TTC549 (cell line): Measurements from ENCODE around the gene BIRC6.

Source experiments
- FAIRE-seq: peaks from 2 replicates; lab custom pipeline; 2012; peaks lifted over from hg19 to GRCh38; lab: Jason Lieb, UNC

The BIRC6 gene

DNA sequence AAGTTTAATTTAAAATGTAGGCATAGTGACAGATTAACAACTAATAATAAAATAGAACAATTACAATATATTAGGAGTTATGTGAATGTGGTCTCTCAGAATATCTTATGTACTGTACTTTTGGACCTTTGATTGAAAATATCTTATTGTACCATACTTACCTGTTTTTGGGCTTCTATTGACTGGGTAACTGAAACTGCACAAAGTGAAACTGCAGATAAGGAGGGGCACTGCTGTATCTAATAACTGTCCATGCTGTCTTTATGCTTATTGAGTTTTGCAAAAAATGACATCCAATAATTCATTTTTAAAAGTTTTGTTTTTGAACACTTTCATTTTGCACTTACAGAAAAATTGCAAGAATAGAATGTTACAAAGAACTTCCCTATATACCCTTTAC, 19.9 kb downstream of the BIRC6 start:
- no peak for FAIRE-seq

DNA sequence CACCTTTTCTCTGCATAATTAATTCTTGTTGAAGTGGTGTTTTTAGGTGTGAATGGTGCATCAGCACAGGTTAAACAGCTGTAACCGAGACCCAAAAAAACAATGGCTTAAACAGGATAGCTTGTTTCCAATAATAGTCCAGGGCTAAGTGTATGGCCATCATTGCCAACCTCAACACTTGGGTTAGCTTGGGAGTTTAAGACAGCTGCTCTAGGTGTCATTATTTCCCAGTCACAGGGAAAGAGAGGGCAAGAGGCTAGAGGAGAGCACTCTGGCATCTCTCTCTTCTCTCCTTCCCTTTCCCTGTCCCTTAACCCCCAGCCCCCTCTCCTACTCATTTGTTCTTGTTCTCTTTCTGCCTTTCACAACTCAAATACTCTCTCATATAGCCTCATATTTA, 21.1 kb downstream of the BIRC6 start:
- FAIRE-seq: no peak

DNA sequence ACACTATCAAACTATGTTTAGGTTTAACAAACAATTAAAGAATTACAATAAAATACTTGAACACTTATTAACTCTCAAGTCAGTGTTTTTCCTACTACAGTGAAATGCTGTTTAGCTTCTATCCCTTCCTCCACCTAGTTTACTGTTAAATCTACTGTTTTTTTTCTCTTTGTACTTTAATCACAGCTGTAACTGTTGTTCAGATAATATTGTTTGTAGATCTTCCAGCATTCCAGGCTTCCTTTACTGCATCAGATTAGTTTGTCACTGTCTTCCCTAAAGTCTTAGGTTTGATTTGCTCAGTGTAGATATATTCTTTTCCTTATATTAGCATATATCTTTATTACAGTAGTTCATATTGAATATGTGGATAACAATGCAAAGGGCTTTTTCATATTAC, 22.5 kb downstream of the BIRC6 start:
- no peak for FAIRE-seq

DNA sequence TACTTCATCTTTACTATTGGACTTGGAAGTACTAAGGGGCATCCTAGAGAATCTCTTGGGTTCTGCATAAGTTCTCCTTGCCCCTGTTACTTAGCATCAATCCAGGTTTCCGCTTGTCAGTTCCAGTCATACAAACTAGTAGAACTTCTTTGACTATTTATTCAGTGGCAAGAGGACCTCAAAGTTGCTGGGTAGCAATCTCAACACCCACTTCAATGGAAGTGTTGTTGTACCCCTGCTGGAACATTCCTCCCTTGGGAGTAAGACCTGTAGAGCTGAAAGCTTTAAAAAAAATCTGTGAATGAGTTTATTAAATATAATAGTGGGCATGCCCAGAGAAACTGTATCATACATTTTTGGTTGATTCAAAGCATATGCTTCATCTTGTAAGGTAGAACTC, 27.0 kb downstream of the BIRC6 start:
- FAIRE-seq: no peak

DNA sequence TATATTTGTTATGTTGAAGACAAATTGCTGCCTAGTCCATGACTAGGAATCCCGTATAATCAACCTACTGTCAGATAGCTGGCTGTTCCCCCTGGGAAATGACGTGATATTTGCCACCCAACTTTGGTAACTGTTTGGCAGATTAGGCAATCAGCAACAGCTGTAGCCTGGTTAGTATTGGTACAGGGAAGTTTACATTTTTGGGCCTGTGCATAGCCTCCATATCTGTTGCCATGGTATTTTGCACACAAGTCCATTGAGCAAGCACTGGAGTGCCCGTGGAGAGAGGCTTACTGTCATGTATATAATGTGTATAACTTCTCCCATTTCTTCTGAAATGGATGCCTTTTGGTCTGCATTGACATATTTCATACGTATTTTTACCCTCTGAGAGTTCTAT, 27.7 kb downstream of the BIRC6 start:
- FAIRE-seq: no peak

DNA sequence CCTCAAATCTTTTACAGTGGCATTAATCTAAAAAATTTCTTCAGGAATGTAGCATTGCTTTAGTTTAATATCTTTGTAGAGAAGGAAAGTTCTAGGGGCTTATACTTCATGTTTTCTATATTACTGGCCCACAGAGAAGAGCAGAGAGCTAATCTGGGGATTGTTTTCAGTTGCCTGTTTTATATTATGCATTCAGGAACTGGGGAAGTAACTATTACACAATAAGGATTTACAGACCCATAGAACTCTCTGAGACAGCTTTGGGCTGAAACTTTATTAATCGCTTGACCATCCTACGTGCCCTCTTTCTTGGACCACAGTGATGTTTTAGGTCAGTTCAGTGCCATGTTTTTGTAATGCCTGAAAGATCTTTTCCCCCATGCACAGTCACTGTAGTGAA, 29.9 kb downstream of the BIRC6 start:
- FAIRE-seq: no peak

DNA sequence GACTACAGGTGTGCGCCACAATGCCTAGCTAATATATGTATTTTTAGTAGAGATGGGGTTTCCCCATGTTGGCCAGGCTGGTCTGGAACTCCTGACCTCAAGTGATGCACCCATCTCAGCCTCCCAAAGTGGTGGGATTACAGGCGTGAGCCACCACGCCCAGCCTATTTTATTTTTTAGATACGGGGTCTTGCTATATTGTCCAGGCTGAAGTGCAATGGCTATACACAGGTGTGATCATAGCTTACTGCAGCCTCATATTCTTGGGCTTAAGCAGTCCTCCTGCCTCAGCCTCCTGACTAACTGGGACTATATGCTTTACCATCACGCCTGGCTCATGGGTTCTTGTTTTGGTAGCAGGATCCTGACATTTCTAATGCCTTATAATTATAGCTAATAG, 42.4 kb downstream of the BIRC6 start:
- FAIRE-seq: no peak

DNA sequence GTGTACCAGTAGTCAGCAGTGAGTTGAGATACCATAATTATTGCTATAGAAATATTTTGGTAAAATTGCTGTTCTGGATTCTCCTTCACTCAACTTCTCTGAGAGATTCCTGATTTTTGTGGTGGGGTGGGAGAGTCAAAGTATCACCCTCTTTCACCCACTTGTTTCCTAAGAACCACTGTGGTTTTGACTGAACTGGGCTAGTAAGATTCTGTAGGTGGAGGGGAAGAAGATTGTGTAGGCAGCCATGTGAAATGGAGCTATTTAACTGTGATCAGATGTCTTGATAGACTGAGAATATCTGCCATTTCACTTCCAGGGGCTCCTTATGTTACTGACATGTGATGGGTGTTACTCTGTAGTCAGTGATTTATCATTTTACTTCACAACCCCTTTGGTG, 45.3 kb downstream of the BIRC6 start:
- no peak for FAIRE-seq

DNA sequence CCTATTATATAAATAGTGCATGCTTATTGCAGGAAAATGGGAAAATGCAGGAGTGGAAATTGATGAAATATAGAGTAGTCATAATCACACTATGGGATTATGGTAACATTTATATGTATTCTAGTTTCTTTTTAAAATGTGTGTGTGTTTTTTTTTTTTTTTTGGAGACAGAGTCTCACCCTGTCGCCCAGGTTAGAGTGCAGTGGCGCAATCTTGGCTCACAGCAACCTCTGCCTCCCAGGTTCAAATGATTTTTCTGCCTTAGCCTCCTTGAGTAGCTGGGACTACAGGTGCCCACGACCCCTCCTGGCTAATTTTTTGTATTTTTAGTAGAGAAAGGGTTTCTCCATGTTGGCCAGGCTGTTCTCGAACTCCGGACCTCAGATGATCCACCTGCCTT, 47.0 kb downstream of the BIRC6 start:
- FAIRE-seq: no peak

DNA sequence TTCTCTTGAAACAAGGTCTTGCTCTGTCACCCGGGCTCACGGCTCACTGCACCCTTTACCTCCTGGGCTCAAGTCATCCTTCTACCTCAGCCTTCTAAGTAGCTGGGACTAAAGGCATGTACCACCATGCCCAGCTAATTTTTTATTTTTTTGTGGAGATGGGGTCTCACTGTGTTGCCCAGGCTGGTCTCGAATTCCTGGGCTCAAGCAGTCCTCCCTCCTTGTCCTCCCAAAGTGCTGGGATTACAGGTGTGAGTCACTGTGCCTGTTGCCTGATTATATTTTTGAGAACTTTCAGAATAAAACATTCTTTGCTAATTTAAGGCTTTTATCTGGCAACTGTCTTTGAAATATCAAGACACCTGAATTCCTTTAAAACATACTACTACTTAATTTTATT, 47.9 kb downstream of the BIRC6 start:
- no peak for FAIRE-seq

DNA sequence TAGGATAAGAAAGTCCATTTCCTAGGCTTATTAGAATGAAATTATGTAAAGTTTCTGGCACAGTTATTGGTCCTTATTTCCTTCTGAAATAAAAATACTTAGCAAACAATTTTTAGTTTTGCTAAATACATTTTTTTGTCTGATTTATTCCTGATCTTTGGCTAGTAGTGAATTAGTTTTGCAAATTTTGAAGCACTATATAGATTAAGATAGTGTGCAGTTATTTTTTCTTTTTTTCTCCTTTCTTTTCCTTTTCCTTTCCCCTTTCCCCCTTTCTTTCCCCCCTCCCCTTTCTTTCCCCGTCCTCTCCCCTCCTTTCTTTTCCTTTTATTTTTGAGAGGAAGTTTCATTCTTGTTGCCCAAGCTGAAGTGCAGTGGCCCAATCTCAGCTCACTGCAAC, 59.7 kb downstream of the BIRC6 start:
- no peak for FAIRE-seq

DNA sequence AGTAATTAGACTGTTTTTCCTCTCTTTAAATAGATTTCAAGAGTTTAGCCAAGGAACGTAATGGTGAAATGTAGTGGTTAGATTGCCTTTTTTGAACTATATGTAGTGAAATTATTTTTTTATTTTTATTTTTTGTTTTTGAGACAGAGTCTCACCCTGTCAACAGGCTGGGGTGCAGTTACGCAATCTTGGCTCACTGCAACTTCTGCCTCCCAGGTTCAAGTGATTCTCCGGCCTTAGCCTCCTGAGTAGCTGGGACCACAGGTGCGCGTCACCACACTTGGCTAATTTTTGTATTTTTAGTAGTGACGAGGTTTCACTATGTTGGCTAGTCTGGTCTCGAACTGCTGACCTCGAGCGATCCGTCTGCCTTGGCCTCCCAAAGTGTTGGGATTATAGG, 60.8 kb downstream of the BIRC6 start:
- no peak for FAIRE-seq

DNA sequence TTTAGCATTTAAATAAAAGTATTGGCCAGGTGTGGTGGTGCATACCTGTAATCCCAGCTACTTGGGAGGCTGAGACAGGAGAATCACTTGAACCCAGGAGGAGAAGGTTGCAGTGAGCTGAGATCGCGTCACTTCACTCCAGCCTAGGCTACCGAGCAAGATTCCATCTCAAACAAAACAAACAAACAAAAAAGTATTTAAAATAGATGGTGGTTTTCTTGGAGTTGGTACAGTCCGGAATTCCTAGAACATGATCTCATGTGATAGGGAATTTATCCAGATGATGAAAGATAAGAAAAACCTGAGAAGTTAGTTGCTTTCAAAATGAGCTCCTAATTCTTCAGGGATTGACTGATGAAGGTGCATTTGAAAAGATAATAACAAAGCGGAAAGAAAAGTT, 62.0 kb downstream of the BIRC6 start:
- FAIRE-seq: no peak

DNA sequence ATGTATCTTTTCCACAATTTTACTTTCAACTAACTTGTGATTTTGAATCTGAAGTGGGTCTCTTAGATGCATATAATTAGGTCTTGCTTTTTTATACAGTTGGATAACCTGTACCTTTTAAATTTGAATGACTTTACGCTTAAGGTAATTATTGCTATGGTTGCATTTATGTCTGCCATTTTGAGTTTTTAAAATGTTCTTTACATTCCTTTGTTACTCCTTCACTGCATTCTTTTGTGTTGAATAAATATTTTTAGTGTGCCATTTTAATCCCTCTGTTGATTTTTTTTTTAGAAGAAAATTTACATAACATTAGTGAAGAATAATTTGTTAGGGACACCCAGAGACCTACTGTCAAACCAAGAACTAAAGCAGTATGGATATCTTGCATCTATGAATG, 65.3 kb downstream of the BIRC6 start:
- FAIRE-seq: no peak

DNA sequence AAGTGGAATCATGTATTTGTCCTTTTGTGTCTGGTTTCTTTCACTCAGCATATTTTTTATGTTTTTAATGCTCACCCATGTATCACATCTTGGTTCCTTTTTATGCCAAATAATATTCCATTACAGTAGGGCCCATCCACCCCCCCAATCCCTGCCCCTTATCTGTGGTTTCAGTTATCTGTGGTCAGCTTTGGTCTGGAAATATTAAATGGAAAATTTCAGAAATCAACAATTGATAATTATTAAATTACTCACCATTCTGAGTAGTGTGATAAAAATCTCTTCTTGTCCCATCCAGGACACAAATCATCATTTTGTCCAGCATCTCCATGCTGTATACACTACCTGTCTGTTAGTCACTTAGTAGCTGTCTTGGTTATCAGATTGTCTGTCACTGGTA, 66.7 kb downstream of the BIRC6 start:
- no peak for FAIRE-seq

DNA sequence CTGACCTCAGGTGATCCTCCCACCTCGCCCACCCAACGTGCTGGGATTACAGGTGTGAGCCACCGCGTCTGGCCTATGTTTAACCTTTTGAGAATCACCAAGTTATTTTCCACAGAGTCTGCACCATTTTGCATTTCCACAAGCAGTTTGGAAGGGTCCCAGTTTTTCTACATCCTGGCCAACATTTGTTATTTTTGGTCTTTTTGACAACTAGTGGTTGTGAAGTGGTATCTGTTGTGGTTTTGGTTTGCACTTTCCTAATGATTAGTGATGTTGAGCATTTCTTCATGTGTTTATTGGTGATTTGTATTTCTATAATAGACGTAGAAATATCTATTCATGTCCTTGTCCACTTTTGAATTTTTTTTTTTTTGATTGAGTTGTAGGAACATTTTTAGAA, 67.9 kb downstream of the BIRC6 start:
- no peak for FAIRE-seq

DNA sequence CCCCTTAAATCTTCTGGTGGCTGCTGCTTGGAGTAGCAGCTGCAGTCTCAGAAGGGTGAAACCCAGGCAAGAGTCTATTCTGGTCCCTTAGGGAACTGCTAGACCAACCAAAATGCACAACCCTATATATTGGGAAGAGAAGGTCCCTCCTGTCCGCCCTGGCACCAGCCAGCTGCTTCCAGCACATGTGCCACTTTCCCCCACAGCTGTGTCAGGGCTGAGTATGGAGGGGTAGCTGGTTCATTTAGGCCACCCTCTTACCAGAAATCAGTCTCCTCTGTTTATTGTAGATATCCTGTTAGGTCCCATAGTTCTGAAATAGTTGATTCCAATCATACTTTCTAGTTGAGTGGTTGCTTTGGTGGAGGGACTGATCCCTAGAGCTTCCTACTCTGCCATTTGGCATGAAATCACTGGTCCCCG, 68.9 kb downstream of the BIRC6 start:
- no peak for FAIRE-seq

DNA sequence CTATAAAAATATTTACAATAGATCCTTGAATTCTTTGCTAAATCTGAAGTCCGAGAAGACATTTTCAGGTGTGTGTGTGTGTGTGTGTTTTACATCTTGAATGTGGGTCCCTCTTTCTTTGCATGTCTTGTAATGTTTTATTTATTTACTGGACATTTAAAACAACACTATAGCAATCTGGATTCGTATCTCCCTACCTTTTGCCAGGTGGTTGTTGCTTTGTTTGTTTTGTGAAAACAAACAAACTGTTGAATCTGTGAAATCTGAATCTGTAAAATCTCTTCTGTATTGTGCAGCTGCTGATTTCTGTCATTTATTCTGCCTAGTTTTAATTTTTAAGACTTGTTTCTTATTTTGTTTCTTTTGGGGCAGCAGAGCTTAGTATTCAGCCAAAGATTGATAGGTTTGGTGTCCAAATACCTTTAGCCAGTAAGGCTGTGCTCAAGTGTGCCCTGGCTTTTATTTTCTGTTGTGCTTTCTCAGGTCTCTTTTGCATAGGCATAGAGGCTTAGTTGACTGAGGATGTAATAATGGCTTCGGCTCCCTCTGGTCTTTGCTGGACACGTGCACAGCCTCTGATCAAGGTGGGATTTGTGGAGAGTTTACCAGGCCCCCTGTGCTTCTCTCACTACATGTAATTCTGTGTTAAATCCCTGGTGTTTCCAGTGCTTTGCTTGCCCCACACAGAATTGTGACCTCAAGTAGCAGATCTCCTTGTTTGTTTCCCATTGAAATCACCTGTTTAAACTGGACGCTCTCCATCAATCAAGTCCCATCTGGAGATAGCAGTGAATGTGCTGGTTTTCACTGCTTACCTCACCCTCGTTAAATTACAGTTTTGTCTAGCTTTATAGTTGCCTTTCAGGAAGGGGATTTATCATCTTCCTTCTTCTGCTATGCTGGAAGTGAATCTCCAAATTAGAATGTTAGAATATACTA, 71.1 kb downstream of the BIRC6 start:
- FAIRE-seq: no peak

DNA sequence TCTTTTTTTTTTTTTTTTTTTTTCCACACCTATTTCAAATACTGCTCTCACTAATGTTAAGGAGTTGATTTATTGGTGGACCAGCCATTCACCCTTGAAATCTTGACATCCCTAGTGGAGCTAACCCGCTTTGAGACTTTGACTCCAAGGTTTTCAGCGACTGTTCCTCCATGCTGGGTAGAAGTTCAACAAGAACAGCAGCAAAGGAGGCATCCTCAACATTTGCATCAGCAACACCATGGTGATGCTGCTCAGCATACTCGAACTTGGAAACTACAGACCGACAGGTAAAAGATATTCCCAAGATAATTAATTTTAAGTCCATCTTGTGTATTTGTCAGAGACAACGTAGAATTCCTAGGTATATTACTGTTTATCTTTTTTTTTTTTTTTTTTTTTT, 74.0 kb downstream of the BIRC6 start:
- no peak for FAIRE-seq

DNA sequence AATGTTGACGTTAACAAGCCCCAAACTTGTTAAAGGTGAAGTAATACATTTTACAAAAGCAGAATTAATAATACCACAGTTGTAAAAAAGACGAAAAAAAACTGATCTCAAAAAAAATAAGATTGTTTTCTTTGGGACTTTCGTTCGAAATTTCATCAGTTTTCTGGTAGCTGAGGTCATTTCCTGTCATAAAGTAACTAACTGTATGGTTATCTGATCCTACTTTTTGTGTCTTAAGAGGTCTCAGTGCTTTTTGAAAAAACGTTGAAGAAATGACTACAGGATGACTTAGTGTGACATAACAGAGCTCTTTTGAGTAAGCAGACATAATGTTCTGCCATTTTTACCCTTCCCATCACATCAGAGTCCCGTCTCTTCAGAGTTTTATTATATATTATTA, 79.3 kb downstream of the BIRC6 start:
- FAIRE-seq: no peak

DNA sequence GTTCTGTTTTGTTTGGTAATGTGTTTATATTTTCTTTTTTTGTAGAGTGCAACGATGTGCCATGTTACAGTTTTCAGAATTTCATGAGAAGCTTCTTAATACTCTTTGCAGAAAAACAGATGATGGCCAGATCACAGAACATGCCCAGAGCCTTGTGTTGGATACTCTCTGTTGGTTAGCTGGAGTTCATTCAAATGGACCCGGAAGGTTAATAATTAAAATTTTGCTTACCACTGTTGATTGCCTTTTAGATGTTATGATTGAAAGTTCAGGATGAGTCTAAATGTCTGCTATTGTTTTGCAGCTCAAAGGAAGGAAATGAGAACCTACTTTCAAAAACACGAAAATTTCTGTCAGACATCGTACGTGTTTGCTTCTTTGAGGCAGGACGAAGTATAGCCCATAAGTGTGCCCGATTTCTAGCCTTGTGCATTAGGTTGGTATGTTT, 85.2 kb downstream of the BIRC6 start:
- FAIRE-seq: no peak

DNA sequence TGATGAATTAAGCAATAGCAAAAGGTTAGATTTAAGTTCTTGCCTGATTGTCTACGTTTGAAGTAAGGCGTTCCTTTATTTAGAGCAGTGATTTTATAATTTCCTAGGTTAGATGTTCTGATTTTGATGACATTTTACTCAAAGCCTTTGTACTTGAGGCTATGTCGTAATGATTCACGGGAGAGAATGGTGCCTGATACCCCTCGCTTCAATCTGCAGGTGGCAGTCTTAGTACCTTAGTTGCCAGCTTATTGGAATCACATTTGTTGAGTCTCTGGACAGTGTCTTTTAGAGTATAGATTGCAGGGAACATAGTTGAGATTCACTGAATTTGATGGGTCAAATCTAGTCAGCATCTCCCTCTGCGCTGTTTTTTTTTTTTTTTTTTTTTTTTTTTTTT, 89.5 kb downstream of the BIRC6 start:
- no peak for FAIRE-seq

DNA sequence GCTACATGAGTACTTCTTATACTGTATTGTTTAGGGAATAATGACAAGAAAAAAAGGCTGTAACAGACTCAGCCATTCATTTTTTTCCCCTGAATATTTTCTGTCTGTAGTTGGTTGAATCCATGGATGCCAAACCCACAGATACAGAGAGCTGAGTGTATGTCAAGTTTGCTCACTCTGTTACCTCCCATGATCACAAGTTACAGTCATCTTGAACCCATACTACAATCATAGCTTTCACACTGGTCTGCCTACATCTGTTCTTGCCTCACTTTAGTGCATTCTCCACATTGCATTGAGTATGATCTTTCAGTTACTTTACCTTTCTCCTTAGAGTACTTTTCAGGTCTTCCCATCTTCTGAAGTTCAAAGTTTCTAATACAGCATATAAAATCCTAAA, 94.0 kb downstream of the BIRC6 start:
- no peak for FAIRE-seq

DNA sequence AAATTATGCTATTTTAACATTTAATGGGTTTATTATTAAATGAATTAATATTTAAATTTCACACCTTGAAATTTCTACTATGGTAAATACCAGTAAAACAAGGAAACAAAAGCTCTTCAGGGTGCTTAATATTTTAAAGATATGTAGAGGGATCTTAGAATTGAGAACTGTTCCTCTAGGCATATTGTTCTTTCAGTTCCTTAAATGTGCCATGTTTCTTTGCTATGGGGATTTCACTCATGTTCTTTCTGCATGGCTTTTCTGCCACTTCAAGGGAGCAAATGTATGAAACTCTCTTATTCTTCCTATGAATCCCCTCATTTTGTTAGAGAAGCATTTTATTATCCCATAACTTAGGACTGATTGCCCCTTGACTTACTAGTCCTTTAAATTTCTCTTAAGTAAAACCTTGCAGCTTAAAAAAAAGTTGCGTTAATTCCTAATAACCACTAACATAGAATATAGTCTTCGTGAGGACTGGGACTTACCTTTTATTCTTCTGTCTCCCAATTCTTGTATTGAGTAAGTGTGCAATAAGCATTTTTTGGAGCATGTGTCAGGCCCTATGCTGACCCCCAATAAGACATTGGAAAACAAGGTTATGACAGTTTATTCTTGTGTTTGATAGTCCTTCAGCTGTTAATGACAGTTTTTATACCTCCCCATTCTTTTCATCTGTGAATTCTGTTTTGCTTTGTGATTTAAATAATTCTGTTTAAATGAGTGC, 95.7 kb downstream of the BIRC6 start:
- no peak for FAIRE-seq
